GM10266 (cell line): ENCODE measurements around the gene FDX2.
"Not testable (repeated sequence)": the region's sequence is repeated elsewhere in the genome, so short reads cannot be mapped to it uniquely, and the experiment has no call there.

Experiments
- DNase-seq: peaks from one replicate; pipeline ENCODE4 v3.0.0; 2012; ENCODE audit errors: extremely low spot score
- TF ChIP-seq, protein P1 (sequence below): IDR thresholded peaks from 2 replicates; pipeline ENCODE4 v1.5.1; 2012; ENCODE audit warnings: mild to moderate bottlenecking, low read depth; ENCODE audit not compliant: control insufficient read depth, insufficient read depth; ENCODE audit errors: missing control alignments

FDX2 gene

GRCh38 chr19:10285393-10285792 lies 30.4 kb downstream of the FDX2 start:
- TF ChIP-seq, protein P1, sequence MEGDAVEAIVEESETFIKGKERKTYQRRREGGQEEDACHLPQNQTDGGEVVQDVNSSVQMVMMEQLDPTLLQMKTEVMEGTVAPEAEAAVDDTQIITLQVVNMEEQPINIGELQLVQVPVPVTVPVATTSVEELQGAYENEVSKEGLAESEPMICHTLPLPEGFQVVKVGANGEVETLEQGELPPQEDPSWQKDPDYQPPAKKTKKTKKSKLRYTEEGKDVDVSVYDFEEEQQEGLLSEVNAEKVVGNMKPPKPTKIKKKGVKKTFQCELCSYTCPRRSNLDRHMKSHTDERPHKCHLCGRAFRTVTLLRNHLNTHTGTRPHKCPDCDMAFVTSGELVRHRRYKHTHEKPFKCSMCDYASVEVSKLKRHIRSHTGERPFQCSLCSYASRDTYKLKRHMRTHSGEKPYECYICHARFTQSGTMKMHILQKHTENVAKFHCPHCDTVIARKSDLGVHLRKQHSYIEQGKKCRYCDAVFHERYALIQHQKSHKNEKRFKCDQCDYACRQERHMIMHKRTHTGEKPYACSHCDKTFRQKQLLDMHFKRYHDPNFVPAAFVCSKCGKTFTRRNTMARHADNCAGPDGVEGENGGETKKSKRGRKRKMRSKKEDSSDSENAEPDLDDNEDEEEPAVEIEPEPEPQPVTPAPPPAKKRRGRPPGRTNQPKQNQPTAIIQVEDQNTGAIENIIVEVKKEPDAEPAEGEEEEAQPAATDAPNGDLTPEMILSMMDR = no peak
- DNase-seq = no peak

- DNase-seq = no peak
- TF ChIP-seq, protein P1 = no peak
Measured at GRCh38 chr19:10284960-10285278, 30.9 kb downstream of the FDX2 start.

DNA sequence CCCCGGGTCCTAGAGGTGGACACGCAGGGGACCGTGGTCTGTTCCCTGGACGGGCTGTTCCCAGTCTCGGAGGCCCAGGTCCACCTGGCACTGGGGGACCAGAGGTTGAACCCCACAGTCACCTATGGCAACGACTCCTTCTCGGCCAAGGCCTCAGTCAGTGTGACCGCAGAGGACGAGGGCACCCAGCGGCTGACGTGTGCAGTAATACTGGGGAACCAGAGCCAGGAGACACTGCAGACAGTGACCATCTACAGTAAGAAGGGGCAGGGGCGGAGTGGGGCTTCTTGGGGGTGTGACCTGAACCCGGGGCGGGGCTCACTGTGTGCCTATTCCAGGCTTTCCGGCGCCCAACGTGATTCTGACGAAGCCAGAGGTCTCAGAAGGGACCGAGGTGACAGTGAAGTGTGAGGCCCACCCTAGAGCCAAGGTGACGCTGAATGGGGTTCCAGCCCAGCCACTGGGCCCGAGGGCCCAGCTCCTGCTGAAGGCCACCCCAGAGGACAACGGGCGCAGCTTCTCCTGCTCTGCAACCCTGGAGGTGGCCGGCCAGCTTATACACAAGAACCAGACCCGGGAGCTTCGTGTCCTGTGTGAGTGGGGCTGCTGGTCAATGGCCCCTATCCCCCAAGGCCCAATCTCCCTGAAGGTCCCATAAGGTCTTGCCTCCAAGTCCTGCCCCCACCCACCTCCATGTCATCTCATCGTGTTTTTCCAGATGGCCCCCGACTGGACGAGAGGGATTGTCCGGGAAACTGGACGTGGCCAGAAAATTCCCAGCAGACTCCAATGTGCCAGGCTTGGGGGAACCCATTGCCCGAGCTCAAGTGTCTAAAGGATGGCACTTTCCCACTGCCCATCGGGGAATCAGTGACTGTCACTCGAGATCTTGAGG lies 31.5 kb downstream of the FDX2 start:
- DNase-seq = no peak
- TF ChIP-seq, protein P1 = no peak

DNA sequence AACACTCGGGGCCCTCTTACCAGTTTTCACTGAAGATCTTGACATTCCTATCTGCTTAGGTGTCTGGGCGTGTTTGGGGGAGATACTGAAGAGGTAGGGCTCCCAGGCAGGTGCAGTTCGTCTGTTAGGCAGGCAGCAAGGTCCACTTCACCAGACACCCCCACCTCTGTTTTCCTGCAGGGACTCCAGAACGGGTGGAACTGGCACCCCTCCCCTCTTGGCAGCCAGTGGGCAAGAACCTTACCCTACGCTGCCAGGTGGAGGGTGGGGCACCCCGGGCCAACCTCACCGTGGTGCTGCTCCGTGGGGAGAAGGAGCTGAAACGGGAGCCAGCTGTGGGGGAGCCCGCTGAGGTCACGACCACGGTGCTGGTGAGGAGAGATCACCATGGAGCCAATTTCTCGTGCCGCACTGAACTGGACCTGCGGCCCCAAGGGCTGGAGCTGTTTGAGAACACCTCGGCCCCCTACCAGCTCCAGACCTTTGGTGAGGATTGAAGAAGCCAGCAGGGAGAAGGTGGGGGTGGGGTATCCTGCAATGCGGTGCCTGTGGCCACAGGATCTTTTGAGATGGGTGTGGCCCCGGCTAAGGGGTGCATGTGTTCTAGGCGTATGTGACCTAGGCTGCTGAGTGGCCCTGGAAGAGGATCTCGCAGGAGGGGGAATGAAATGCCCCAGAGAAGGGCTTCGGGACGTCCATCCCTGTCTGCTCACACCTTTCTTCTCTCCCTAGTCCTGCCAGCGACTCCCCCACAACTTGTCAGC lies 32.3 kb downstream of the FDX2 start:
- TF ChIP-seq, protein P1 = no peak
- DNase-seq = no peak

GRCh38 chr19:10282043-10282442 lies 33.8 kb downstream of the FDX2 start:
- not testable (repeated sequence) for DNase-seq

- DNase-seq = no peak
- TF ChIP-seq, protein P1 = no peak
Measured at GRCh38 chr19:10279737-10280442, 35.9 kb downstream of the FDX2 start.

- TF ChIP-seq, protein P1 = no peak
- no peak for DNase-seq
Measured at GRCh38 chr19:10278935-10279334, 36.9 kb downstream of the FDX2 start.
